ENCODE data around the gene VPS45.
A peak's percentile ranks its signal among the peaks of the same experiment; 100 is the strongest.

DNA sequence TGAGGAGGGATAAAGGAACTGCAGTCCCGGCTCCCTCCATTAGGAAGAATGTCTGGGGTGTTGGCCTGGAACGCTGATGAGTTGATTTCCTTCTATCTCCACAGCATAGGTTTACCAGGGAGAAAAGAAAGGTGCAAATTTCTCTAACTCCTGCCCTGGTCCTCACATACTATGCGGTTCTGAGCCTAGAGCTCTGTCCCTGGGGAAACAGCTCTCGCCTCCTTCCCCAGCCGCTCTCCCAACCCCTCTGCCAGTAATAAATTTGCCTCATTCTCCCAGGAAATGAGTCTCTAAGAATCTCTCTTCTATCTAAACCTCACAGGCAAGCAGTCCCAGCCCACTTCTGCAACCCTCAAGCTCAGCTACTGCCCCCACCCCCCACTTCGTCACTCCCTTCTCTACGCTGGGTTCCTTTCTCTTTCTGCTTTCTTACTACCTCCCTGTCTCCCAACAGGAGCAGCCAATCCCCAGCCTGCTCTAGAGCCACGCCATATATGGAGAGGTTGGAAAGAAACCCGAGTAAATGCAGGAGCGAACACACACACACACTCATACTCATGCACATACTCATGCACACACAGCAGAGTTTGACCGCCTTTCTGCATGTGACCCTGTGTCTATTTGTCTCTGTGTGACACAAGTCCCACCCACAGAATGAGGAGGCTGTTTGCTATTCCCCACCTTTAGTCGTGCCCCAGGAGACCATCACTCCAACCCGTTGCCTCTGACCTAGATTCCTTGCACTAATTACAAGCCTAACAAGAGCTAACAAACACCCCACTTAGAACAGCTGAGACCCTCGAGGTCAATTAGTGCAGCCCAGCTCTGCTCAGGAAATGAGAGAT is 95.5 kb downstream of the VPS45 start:
- TF ChIP-seq CTCF (IDR thresholded peaks at IDR 0.05; ENCODE audit: low read depth, low read length, missing input control): peak; percentile 5
- TF ChIP-seq ATF3 (IDR thresholded peaks at IDR 0.05): no peak
- no peak for TF ChIP-seq RAD21 (IDR thresholded peaks at IDR 0.05)
- TF ChIP-seq GABPA (IDR thresholded peaks at IDR 0.05 in 1 of 2, conservative IDR thresholded peaks at IDR 0.05 in 1 of 2): no peak
- no peak for TF ChIP-seq MAX (IDR thresholded peaks at IDR 0.05)
- peak; percentile 28 for TF ChIP-seq REST (IDR thresholded peaks at IDR 0.05)
- TF ChIP-seq YY1 (IDR thresholded peaks at IDR 0.05): peak; percentile 13
- TF ChIP-seq TAF1 (conservative IDR thresholded peaks at IDR 0.05): peak; percentile 64
- TF ChIP-seq FOXA2 (IDR thresholded peaks at IDR 0.05): no peak
- peak; percentile 54 for TF ChIP-seq SP1 (IDR thresholded peaks at IDR 0.05)
